ENCODE results near the gene CTNNA3.
A peak's percentile ranks its signal among the peaks of the same experiment; 100 is the strongest.

Gene CTNNA3

GRCh38 chr10:67664942-67665341 lies 31.1 kb downstream of the CTNNA3 start:
- DNase-seq = no peak

- no peak for DNase-seq
These were observed 32.4 kb downstream of the CTNNA3 start for GRCh38 chr10:67663449-67664087.

- DNase-seq = no peak
These were observed 33.6 kb downstream of the CTNNA3 start for GRCh38 chr10:67662415-67662814.

GRCh38 chr10:67659497-67659896 lies 36.5 kb downstream of the CTNNA3 start:
- DNase-seq = no peak

DNA sequence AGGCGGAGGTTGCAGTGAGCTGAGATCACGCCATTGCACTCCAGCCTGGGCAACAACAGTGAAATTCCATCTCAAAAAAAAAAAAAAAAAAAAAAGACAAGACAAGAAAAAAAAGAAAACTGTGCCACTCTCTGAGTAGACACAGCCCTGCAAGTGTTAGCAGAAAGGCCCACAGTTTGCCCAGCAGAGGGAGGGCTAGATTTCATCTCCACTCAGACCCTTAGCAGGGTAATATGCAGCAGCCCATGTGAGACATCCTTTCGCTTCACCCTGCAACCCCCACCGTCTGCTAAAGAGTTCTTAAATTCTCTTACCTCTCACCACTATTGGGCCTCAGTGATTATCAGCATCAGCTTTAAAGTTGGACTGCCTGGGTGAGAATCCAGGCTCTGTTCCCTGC lies 38.2 kb downstream of the CTNNA3 start:
- DNase-seq = no peak

DNA sequence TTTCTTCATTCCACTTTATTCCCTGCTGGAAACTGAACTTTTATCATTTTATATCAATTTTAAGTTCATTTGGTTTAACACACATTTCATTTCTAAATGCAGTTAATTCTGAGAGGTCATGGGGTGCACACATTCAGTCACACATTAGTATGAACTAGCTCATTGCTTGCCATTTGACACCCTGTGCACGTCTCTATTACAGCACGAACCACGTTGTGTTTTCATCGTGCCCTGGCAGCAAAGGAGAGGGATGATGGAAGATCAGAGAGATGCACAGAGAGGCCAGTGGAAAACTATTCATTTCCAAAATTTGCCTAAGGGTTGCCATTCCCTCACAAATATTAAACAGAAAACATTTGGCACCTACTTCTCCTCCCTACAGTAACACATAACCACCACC lies 45.4 kb downstream of the CTNNA3 start:
- no peak for DNase-seq

GRCh38 chr10:67648613-67649229 lies 47.3 kb downstream of the CTNNA3 start:
- no peak for DNase-seq

GRCh38 chr10:67630904-67631303 lies 65.1 kb downstream of the CTNNA3 start:
- no peak for DNase-seq

DNA sequence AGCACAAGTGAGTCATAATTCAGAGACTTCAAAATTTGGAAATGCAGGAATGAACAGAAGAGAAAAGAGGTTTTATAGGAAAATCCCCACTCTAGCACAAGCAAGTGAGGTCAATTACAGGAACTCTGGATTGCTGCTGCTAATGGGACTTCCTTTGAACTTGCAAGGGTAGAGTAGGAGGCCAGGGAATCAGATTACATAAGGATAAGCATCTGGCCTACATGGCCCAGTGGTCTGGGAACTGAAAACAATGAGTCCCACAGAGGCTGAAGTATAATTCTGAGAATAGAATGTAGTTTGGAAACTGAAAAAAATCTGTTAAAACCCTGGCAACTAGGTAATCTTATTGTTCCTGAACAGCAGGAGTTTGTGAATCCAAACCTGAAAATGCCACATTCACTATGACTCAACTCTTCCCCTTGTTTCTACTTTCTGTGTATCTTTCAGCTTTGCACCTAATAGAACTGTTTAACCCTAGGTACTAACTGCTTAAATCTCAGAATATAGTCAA lies 66.5 kb downstream of the CTNNA3 start:
- DNase-seq = no peak

DNA sequence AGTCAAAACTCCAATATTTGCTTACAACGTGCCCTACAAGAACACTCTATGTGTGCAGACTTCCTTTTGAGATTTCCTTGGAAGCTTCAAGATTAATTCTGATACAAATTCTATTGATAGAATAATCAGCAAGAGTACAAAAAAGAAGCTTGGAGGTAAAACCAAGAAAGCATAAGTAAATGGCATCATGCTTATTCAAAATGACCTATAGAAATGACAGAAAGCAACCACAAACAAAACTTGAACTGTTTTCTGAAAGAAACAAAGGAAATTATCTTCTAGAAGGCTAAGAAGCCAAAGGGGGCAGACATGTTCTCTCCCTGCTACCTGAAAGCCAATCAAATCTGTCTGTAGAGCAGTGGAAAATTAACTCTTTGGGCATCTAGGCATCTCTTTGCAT lies 73.0 kb downstream of the CTNNA3 start:
- no peak for DNase-seq

- DNase-seq = no peak
These were observed 73.5 kb downstream of the CTNNA3 start for GRCh38 chr10:67622511-67622910.

DNA sequence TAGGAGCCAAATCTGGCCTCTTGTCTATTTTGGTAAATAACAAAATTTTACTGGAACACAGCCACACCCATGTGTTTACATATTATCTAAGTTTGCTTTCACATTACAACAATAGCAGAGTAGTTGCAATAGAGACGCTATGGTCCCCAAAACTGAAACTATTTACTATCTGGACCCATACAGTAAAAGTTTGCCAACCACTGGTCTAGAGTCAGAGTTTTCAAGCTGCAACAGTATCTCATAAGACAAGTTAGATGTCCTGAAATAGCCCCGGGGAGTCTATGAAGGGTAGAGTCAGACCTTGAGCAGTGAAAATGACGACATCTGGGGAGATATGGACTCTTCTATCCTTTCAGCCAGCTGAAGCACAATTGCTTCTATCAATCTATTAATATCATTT lies 74.2 kb downstream of the CTNNA3 start:
- no peak for DNase-seq

- DNase-seq = no peak
These were observed 77.9 kb downstream of the CTNNA3 start for GRCh38 chr10:67618116-67618515.

GRCh38 chr10:67612577-67613537 lies 83.1 kb downstream of the CTNNA3 start:
- DNase-seq = peak; percentile 32

- DNase-seq = no peak
These were observed 83.8 kb downstream of the CTNNA3 start for GRCh38 chr10:67612176-67612575.

DNA sequence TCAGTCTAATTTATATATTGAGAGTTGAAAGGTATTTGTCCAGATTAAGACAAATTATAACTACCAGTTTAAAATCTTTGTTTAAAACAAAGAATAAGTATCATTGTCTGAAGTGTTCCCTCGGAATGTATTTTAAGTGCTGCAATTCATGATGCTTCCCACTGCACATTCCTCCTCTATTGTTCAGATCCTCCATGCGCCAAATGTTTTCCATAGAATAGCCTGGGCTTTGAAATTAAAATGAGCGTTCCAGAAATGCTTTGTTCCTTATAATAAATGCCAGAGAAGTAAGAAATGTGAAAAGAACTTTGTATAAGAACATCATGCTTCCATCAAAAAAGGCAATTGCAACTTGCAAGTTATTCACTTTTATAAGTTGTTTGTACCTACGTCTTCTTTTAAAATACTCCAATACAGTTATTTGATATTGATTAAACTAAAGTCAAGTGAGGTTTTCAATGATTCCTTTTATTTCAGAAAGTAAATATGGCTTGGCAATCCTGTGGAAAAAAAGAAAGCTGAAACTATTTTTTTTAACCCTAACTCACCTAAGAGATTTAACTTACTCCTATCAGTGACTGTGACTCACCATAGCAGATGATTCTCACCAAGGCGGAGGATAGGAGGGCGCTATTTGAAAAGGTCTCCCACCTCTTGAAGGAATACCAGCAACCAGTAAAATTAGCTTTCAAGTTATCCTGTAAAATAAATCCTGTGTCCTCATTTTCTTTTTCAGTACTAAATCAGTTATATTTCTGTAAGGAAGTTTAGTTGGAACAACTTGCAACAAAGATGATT lies 85.8 kb downstream of the CTNNA3 start:
- DNase-seq = no peak

DNA sequence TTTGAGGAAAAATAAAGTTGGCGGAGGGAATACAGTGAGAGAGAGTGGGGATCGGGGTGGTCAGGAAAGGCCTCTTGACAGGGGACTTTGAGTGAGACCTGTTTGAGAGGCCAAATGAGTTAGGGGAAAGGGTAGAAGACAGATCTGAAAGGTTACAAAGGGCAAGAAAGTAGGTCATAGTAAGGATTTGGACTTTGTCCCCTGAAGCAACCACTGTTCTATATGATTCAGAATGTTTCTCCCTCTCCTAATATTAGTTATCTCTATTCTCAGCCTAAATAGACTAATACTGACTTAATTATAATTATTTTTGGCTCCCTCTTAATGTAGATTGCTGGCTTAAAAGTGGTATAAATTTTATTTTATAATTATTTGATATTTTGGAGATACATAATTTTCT lies 88.0 kb downstream of the CTNNA3 start:
- no peak for DNase-seq

- no peak for DNase-seq
These were observed 88.5 kb downstream of the CTNNA3 start for GRCh38 chr10:67607472-67607871.

GRCh38 chr10:67606572-67606971 lies 89.4 kb downstream of the CTNNA3 start:
- DNase-seq = no peak

DNA sequence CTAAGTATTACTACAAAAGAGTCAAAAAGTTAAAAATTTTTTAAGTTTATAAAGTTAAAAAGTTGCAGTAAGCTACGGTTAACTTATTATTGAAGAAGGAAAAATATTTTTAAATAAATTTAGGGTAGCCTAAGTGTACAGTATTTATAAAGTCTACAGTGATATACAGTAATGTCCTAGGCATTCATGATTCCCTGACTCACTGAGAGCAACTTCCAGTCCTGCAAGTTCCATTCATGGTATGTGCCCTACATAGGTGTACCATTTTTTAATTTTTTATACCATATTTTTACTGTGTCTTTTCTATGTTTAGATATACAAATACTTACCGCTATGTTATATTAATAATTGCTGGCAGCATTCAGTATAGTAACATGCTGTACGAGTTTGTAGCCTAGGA lies 92.3 kb downstream of the CTNNA3 start:
- DNase-seq = no peak

- DNase-seq = no peak
These were observed 92.9 kb downstream of the CTNNA3 start for GRCh38 chr10:67603086-67603485.

DNA sequence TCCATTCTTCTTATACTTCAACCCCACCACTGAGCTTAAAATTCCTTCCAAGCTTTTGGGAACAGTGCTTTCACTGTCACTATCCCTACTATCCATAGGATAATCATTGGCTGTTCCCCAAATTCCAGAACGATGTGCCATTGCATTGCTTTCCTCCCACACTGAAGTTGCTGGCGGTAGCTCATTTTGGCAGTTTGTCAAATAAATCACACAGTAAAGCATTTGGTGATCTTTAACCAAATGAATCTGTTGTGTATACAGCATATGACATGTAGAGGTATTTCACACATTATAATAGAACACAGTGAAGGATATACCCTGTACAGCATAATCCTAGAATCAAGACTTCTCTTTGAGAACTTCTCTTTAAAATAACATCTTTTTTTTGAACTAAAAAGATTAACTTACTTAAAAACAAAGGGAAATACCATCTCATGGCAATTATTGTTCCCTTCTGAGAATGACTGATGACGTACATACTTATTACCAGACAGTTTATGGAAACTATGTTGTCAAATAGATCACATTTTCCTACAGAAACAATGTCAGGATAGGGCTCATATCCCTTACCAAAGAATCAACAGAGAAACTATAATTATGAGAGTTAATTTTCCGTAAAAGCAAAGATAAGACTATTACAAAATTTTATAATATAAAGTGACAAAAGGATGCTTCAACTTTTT lies 93.6 kb downstream of the CTNNA3 start:
- DNase-seq = no peak

Measured in activated T-cell treated with anti-CD3 and anti-CD28 coated beads, Interleukin-2, amount 50 U/mL, for 1 hour (primary cell).